GM12892 (cell line): ENCODE data around the gene SGCG.

Experiments
- POLR2A ChIP-seq: IDR thresholded peaks from 2 replicates; pipeline ENCODE4 v1.6.1; 2011; ENCODE audit warnings: low read depth, low read length, control low read depth
- POLR2AphosphoS5 ChIP-seq: IDR thresholded peaks from 2 replicates; pipeline ENCODE4 v1.6.1; 2011; ENCODE audit warnings: low read depth, low read length, control low read depth
- TAF1 ChIP-seq: IDR thresholded peaks from 2 replicates; pipeline ENCODE4 v1.6.1; 2011; ENCODE audit warnings: low read depth, mild to moderate bottlenecking, control low read depth, low read length, borderline replicate concordance

DNA sequence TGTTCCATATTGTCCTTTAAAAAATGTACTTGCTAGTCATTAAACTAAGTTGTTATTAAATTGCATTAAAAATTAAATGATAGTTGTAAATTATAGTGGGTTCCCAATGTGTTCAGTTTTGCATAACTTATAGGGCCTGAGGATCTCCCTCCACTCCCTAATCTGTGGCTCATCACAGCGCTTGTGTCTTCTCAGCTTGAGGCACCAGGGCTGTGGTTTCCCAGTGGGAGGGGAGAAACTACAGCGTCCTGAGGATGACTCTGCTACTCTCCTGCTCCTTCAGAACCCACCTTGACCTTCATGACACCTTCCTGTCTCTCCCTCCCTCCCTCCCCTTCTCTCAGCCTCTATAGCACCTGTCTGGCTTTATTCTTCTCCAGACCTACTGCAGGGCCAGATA, 1.4 kb downstream of the SGCG start:
- TF ChIP-seq POLR2A (no peak), POLR2AphosphoS5 (no peak), TAF1 (no peak)
